GM19035 (cell line): ENCODE data around the gene LDAF1.
A peak's percentile ranks its signal among the peaks of the same experiment; 100 is the strongest.
"Not testable (repeated sequence)": the region's sequence is repeated elsewhere in the genome, so short reads cannot be mapped to it uniquely, and the experiment has no call there.

ENCODE experiments used
- ATAC-seq: cut with Tn5 transposase; IDR thresholded peaks from one replicate; pipeline ENCODE4 v1.9.1; 2021; ENCODE audit not compliant: unreplicated experiment

The LDAF1 gene

DNA sequence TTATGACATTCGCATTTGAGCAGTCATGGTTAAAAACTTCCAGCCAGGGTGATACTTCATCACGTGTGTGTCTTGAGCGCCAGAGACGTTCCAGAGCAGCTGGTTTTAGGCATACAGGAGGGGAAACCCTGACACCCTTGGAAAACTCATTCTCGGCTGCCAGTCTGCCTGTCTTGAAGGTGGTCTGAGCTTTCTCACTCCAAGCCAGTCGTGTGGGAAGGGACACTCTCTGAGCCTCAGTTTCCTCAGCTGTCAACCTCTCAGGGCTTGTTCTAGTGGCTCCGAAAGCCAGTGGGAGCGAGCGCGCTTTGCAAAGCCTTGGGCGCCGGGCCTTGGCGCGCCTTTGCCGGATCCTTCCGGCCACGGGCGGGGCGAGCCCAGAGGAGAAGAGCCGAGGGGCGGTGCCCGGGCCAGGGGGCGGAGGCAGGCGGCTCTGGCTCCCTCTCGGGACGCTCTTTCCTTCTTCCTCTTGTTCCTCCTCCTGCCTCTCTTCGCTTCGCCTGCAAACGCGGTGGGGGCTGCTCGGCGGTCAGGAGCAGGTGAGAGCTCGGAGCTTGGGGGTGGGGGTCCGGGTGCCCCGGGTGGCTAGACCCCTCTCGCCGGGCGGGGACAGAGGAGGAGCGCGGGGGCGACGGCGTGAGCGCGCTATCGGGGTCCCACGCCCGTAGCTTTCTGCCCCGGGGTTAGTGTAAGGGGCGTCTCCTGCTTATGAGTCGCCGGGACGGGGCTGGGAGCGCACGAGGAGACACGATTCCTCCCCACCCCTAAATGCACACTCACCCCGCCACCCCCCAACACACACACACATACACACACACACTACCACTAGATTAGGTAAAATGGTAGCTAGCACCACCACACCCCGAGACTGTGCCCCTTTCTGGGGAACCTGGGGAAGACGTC is at the start of gene LDAF1:
LDAF1 (plus strand) TSS at position 467 of the 903 bp plus-strand sequence. CDS start 2,509 bp downstream, outside the sequence.
- peak; percentile 84 for ATAC-seq

DNA sequence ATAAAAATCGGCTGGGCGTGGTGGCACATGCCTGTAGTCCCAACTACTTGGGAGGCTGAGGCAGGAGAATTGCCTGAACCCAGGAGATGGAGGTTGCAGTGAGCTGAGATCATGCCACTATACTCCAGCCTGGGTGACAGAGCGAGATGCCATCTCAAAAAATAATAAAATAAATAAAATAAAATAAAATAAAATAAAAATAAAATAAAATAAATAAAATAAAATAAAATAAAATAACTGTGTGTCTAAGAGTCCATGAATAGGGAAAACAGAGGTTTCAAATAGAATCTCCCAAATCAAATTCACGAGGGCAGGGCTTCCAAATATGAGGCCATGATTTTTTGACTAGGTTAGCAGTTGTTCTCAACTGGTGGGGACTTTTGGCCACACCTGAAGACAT is 42.9 kb upstream of the LDAF1 start:
- ATAC-seq, result not testable (repeated sequence)

DNA sequence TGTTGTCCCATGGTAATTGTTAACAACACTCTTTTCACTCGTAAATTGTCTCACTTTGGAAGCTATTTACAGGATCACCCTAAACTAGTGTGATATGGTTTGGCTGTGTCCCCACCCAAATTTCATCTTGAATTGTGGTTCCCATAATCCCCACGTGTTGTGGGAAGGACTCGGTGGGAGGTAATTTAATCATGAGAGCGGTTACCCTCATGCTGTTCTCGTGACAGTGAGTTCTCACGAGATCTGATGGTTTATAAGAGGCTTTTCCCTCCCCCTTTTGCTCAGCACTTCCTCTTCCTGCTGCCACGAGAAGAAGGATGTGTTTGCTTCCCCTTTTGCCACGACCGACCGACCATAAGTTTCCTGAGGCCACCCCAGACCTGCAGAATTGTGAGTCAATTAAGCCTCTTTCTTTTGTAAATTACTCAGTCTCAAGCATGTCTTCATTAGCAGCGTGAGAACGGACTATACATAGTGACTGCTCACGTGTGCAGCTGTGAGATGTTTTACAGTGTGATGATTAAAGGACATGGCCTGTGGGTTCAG is 42.3 kb upstream of the LDAF1 start:
- ATAC-seq, result no peak

DNA sequence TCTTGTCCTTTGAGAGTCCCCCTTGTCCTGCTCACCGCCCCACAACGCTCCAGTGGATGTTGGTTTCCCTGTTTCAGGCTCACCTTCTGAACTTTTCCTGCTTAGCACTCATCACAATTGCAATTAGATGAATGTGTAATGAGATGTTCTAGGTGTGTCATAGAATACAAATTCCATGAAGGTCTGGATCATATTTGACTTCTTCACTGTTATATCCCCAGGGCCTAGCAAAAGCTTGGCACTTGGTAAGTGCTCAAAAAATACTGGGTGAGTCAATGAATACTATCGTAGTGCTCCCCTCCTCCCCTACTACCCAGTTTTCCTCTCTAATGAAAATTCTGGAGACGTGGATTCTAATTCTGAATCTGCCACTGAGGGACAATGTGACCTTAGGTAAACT is 40.9 kb upstream of the LDAF1 start:
- ATAC-seq, result no peak

DNA sequence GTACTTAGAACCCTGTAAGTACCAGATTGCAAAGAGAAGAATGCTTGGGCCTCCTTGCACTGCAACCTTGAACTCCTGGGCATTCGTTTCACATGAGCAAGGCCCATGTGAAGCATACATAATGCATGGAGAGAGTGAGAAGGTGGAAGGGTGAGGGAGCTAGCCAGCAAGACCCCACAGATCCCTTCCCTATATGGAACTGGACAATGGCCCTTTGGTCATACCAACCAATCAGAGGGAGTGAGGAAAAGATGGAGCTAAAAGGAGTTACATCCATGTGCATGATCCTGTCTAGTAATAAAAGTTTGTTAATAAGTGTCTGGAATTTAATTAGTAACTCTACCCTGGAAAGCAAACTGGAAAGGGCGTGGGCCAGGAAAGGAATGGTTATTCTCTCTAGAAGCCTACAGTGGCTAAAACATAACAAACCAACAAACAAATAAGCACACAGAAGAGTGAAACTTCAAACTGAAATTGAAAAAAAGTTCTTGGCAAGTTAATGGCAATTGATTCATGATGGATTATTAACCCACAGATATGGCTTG is 37.4 kb upstream of the LDAF1 start:
- ATAC-seq, result no peak

DNA sequence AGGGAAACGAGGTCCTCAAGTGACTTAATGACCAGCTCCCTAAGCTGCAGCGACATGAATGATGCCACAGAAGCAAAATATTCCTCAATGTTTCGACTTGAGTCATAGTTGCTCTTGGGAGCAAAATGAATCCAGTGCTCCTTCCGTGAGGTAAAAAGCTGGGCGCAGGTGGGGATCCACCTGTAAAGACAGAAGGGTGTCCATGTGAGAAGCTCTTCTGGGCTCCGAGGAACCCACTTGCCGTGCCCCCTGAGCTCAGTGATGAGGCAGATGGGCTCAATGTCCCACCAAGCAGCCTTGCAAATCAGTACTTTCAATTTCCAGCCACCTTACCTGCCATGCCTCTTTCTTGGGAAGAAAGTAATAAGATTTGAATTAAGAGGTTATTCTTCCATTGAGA is 33.3 kb upstream of the LDAF1 start:
- no peak for ATAC-seq

DNA sequence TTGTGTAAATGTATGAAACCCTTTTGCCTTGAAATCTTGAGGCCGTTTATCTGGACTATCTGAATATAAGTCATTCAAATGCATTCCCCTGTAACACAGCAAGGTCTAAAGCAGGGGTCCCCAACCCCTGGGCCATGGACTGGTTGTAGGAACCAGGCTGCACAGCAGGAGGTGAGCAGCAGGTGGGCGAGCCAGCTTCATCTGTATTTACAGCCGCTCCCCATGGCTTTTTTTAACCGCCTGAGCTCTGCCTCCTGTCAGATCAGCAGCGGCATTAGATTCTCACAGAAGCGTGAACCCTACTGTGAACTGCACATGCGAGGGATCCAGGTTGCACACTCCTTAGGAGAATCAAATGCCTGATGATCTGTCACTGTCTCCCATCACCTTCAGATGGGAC is 32.0 kb upstream of the LDAF1 start:
- no peak for ATAC-seq

DNA sequence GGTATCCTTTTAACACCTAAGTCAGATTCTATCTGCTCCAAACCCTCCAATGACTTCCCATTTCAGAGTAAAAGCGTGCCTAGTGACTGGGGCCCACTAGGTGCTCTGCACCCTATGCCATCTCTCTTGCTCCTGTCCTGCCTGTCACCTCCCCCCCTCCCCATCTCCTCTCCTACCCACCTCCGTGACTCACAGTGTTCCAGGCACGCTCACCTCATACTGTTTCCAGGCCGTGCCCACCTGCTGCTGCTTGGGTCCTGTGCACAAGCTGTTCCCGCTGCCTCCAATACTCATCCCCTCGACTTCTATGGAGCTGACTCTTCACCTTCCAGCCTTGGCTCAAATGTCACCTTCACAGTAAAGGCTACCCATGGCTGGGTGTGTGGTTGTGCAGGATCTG is 29.5 kb upstream of the LDAF1 start:
- no peak for ATAC-seq

DNA sequence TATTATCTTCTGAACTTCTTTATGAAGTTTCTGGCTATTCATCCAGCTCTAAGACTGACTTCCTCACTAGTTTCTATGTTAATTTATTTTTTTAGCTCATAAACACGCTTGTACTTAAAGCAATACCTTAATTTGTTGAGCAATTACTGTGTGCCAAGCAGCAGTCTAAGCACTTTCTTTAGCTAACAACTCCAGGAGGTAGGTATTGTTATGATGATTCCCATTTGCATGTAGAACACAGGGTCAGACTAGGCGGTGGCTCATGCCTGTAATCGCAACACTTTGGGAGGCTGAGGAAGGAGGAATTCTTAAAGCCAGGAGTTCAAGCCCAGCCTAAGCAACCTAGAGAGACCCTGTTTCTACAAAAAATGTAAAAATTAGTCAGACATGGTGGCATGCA is 27.7 kb upstream of the LDAF1 start:
- ATAC-seq, result no peak

DNA sequence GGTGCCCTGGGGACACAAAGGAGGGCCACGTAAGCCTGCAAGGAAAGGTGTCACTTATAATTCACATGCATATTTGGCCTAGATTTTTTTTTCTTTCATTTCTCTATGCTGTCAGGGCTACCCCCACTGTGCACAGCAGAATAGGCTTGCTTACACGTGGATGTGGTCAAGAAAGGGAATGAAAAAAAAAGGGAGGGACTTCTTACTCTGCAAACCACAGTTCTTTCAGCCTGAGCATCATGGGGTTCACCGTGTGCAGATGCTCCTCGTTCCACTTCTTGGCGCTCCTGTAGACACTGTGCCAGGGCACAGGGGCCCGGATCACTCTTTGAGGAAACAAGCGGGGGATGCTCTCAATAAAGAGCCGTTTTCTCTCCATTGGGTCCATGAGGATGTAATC is 24.4 kb upstream of the LDAF1 start:
- ATAC-seq, result no peak

DNA sequence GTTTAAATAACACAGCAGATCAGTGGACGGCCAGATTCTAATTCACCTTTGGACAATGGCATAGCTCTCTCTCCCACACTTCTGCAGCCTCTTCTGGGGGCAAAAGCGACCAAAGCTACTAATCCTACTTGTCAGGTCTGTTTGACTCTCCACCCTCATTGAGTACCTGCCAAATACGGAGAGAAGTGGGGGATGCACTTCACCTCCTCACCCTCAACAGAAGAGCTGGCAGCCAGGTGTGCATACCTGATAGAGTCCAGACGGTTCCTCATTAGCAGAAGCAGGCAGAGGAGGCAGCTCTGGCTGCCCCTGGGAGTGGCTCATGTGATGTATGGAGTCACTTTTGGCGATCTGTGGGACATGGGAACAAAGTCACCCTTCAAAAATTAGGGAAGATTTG is 12.7 kb upstream of the LDAF1 start:
- ATAC-seq, result no peak

DNA sequence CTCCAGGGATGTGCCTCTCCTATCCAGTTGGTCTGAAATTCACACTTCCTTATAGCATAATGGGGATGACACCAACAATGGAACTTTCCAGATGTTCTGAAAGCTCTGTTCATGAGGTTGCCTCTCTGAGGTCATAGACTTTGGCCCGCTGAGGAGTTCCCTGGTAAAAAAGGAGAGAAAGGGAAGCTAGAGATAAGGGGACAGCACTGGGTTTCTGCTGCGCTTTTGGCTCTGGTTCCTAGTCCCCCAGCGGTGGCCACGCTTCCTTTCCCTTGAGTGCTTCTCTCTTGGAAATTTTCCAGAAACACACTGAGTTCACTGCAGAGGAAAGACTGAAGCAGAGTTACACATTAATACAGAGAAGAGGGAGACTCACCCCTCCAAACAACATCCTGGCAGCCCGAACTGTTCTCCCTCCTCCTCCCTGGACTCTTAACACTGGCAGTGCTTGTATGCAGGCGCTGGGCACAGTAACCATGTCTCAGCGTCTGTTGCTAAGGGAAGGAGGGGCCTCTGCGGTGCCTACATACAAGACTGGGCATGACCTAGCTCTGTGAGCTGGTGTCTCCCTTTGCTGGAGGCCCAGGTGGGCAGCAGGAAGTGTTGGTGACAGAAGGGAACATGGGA is 8.0 kb upstream of the LDAF1 start, which contains the start of gene DNAH3:
DNAH3 (minus strand) TSS at position 472 of the 627 bp plus-strand sequence. CDS start 527 bp downstream, outside the sequence.
- ATAC-seq, result no peak

DNA sequence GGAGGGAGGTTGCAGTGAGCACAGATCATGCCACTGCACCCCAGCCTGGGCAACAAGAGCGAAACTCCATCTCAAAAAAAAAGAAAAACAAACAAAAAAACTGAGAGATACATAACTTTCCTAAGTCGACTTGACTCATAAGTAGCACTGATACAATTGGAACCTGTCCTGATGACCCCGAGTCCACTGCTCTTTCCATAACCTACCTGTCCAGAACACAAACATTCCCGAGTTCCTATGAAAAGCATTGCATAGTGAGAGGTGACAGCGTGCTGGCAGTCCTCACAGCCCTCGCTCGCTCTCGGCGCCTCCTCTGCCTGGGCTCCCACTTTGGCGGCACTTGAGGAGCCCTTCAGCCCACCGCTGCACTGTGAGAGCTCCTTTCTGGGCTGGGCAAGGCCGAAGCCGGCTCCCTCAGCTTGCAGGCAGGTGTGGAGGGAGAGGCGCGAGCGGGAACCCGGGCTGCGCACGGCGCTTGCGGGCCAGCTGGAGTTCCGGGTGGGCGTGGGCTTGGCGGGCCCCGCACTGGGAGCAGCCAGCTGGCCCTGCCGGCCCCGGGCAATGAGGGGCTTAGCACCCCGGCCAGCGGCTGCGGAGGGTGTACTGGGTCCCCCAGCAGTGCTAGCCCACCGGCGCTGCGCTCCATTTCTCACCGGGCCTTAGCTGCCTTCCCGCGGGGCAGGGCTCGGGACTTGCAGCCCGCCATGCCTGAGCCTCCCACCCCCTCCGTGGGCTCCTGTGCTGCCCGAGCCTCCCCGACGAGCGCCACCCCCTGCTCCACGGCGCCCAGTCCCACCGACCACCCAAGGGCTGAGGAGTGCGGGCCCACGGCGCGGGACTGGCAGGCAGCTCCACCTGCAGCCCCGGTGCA is 6.1 kb upstream of the LDAF1 start:
- not testable (repeated sequence) for ATAC-seq

DNA sequence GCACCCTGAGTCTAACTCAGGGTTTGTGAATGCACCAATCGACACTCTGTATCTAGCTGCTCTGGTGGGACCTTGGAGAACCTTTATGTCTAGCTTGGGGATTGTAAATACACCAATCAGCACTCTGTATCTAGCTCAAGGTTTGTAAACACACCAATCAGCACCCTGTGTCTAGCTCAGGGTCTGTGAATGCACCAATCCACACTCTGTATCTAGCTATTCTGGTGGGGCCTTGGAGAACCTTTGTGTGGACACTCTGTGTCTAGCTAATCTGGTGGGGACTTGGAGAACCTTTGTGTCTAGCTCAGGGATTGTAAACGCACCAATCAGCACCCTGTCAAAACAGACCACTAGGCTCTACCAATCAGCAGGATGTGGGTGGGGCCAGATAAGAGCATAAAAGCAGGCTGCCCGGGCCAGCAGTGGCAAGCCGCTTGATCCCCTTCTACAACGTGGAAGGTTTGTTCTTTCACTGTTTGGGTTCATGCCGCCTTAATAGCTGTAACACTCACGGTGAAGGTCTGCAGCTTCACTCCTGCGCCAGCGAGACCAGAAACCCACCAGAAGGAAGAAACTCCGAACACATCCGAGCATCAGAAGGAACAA is 5.2 kb upstream of the LDAF1 start:
- ATAC-seq, result not testable (repeated sequence)

DNA sequence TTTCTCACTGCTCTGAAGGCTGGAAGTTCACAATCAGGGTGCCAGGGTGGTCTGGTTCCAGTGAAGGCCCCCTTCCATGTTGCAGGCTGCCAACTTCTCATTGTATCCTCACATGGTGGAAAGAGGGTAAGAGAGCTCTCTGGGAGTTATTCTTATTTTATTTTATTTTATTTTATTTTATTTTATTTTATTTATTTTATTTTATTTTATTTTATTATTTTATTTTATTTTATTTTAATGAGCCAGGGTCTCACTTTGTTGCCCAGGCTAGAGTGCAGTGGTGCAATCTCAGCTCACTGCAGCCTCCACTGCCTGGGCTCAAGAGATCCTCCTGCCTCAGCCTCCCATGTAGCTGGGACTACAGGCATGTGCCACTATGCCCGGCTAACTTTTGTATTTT is 2.5 kb upstream of the LDAF1 start:
- ATAC-seq, result not testable (repeated sequence)

DNA sequence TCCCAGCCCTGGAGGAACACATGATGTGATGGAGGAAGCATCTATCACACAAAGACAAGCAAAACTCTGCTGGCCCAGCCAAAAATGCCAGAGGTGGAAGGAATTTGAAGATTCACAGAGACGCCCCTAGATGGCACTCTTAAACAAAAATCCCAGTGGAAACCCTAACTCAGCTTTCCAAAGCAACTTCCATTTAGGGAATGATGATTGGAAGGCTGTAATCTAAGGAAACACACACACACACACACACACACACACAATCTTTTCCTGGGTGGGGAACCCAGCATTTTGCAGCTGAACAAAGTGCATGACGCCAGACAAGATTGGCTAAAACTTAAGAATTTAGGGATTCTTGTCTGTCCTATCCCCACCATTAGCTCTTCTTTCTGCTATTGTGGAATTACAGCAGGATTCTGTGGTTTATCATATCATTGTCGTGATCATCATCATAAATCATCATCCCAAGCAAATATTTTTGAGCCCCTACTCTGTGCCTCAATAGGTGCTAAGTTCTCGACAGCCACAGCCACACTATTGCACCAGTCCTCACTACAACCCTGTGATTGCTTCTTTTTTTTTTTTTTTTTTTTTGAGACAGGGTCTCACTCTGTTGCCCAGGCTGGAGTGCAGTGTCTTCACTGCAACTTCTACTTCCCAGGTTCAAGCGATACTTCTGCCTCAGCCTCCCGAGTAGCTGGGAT is 1.6 kb upstream of the LDAF1 start:
- ATAC-seq, result no peak

DNA sequence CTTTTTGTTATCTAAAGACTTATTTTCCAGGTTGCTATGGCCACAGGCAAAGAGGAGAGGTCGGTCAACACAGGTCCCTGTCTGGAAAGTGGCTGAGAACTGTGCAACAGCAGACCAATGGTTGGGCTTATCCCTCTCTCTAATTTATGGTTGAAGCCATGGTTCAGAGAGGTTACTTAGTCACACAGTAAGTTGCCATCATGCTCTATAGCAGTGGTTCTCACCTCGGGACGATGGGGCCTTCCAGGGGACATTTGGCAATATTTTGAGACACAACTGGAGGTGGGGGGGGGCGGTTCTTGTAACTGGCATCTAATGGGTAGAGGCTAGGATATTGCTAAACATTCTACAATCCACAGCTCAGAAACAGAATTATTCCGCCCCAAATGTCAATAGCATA is 842 bp upstream of the LDAF1 start:
- ATAC-seq, result no peak

DNA sequence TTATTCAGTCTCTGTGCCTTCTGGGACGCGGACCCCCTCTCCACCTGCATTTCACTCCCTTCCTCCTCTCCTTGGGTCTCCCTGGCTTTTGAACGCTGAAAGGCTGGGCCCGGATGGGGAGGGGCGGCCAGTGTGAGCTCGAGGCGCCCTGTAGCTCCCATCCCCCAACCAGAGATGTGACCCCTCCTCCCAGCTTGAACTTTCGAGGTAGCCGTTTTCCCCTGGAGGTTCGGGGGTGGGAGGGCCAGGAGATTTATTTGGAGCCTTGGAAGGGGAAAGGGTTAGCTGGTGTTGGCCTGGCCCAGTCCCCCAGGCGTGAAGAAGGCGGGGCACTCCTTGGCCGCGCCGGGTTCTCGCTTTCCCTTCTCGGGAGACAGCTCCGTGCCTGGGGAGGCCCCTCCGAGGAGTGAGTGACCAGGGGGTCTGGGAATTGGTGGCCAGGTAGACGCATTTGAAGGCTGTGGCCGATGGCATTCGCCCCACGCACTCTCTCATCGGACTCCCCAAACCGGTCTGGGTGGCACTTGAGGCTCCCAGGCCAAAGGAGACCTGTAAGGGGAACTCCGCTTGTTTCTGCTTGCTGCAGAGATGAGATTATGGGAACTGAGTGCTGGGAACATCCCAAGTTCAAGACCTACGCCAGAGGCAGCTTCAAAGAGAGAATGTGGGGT is 942 bp downstream of the LDAF1 start:
- no peak for ATAC-seq

DNA sequence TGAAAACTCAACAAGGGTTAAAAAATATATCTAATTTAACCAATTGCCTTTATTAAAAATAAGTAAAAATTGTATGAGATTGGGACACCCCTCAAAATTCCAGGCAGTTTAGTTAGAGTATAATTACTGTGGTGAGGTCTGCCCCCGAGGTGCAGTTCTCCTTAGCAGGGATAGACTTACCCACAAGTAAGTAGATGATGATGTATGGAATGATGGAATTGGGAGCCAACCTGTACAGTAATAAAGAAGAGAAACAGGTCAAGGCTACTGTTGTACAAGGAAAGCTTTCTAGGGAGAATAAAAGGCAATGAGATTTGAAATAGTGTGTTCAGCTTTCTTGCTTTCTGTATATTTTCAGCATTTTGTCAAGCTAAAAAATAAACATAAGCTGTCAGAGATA is 1.8 kb downstream of the LDAF1 start:
- no peak for ATAC-seq
